Small intestine (tissue), 7 donors: ENCODE results near the gene CD46. TPM values are rescaled to one million over a fixed set of nuclear protein-coding genes. Genes with fewer than 3 reads are reported as not detected.

ENCODE experiments used
- DNase-seq, 2 donors: peaks; one replicate each; pipeline versions ENCODE4 v3.0.0 to v3.0.0-alpha.2; 2013
- FAIRE-seq: peaks from 2 replicates; lab custom pipeline; 2012; peaks lifted over from hg19 to GRCh38; lab: Jason Lieb, UNC
- H3K27ac ChIP-seq, 3 donors: one replicate each; pipeline ENCODE4 v1.5.1; 2013; ENCODE audit warnings: low read length in 2 of 3, mild to moderate bottlenecking in 2 of 3, control low read depth in 1 of 3, inconsistent platforms in 1 of 3, low read depth in 1 of 3, moderate library complexity in 1 of 3
- H3K27me3 ChIP-seq, 3 donors: one replicate each; pipeline ENCODE4 v1.6.1; 2013; ENCODE audit warnings: low read length in 3 of 3, inconsistent platforms in 1 of 3; ENCODE audit not compliant: control insufficient read depth in 3 of 3, insufficient read depth in 3 of 3
- H3K36me3 ChIP-seq, 3 donors: one replicate each; pipeline ENCODE4 v1.6.1; 2013; ENCODE audit warnings: low read length in 3 of 3, inconsistent platforms in 1 of 3, low read depth in 1 of 3, mild to moderate bottlenecking in 1 of 3, moderate library complexity in 1 of 3; ENCODE audit not compliant: control insufficient read depth in 3 of 3, insufficient read depth in 2 of 3
- H3K4me1 ChIP-seq, 3 donors: one replicate each; pipeline ENCODE4 v1.6.1; 2013; ENCODE audit warnings: low read length in 2 of 3, inconsistent platforms in 1 of 3, low read depth in 1 of 3, mild to moderate bottlenecking in 1 of 3, moderate library complexity in 1 of 3; ENCODE audit not compliant: control insufficient read depth in 3 of 3, insufficient read depth in 2 of 3
- H3K4me3 ChIP-seq, 3 donors: one replicate each; pipeline ENCODE4 v1.5.1; 2013; ENCODE audit warnings: low read length in 3 of 3, control low read depth in 1 of 3, inconsistent platforms in 1 of 3, low read depth in 1 of 3, mild to moderate bottlenecking in 1 of 3, moderate library complexity in 1 of 3
- H3K9me3 ChIP-seq, 2 donors: one replicate each; pipeline ENCODE4 v1.6.1; 2013; ENCODE audit warnings: low read depth in 1 of 2, low read length in 1 of 2; ENCODE audit not compliant: control insufficient read depth in 2 of 2, insufficient read depth in 1 of 2
- WGBS, 3 donors: extraction: QIAGEN DNeasy Blood & Tissue Kit; methylation state at CpG; one replicate each; pipeline ENCODE4 v1.1.7; 2013; 5-methylcytosine and 5-hydroxymethylcytosine counted together
- polyA plus RNA-seq, 4 donors: library from polyadenylated mRNA; stranded (reverse) in 3 of 4; unstranded in 1 of 4; fragments of 200-250 nt in 3 of 4; fragments of 120-200 nt in 1 of 4; gene quantifications; one replicate each; pipeline versions ENCODE4 v1.2.1 to v1.2.3, GENCODE V29; 2013
- donor health status: healthy with polysubstance abuse.
- donor health status: control.
- donor health status: control.
- donor health status: Bipolar disorder and iron deficiency.
- donor health status: healthy.

Gene CD46
- polyA plus RNA-seq, 4 donors = 53.2 to 308 (median 96.6) TPM

DNA sequence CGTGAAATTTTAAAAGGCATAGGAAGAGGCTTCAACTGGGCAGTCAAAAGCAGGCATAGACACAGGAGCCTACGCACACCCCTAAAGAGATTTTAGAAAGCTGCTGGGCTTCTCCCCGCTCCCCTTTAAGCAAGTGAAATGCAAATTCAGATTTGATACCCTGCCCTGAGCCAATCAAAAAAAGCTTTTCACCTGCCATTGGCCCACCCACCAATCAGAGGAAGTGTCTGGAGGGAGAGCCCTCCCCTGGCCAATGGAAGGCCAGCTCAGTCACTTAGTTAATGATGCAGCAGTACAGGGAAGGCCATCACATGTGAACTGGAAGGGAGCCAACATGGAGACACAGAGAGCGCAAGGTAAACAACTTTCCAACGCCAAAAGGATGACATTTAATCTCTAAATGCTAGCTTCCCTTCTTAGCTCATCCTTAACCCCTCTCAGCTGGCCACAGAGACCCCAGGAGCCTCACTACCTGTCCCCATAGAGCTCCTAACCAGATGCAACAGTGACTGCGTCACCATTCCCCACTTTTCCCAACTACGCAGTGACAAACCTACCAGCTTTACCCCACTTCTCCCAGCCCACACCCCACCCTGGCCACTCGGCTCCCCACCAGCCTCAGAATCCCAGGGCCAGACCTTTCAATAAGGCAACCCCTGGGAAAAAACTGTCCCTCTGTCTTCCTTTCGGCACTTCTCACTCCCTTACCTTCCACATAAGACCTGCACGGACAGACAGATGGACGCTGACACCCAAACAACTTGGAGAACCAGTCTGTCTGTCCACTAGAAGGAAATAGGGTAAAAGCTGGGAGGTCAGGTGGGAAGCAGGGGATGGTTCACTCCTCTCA lies 71.0 kb downstream of the CD46 start:
- WGBS, 3 donors = 19 to 66% (median 32%) methylated on average over 11 of the region's 11 CpGs
- Histone ChIP-seq H3K27me3 (no peaks in the 10 kb centered on the region), H3K36me3 (peaks cover 0 to 31% (median 3%) of the 10 kb centered on the region in 3 donors), H3K4me1 (peaks cover 10 to 41% (median 21%) of the 10 kb centered on the region in 3 donors), H3K4me3 (peak overlapping the region; percentile 35 to 79 (median 42)), H3K27ac (peak overlapping the region; percentile 9 to 94 (median 84)), H3K9me3 (no peaks in the 10 kb centered on the region)
- FAIRE-seq = no peak
- DNase-seq = peak; percentile 39 to 97

DNA sequence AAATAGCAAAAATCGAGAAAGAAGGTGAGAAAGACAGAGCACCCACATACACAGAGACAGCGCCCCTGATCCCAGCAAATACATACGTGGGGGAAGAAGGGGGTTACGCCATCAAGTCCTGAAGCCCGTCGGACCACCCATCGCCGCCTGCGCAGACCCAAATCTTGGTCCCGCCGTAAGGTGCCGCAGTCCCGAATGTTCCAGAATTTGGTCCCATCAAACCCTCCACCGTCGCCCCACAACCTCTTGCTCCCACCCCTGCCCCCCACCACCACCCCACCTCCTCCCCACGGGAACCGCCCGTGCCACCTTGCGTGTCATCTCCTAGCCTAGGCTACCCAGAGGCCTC lies 71.7 kb downstream of the CD46 start:
- FAIRE-seq (no peak), DNase-seq (no peak)
- Histone ChIP-seq H3K27ac (peak overlapping the region; percentile 55 to 94 (median 84)), H3K36me3 (peaks cover 0 to 26% (median 2%) of the 10 kb centered on the region in 3 donors), H3K9me3 (no peaks in the 10 kb centered on the region), H3K4me3 (peak overlapping the region; percentile 35 to 79 (median 42)), H3K27me3 (no peaks in the 10 kb centered on the region), H3K4me1 (peaks cover 10 to 47% (median 19%) of the 10 kb centered on the region in 3 donors)
- 16 to 60% (median 31%) methylated on average over 17 to 19 of the region's 19 CpGs for WGBS, 3 donors

DNA sequence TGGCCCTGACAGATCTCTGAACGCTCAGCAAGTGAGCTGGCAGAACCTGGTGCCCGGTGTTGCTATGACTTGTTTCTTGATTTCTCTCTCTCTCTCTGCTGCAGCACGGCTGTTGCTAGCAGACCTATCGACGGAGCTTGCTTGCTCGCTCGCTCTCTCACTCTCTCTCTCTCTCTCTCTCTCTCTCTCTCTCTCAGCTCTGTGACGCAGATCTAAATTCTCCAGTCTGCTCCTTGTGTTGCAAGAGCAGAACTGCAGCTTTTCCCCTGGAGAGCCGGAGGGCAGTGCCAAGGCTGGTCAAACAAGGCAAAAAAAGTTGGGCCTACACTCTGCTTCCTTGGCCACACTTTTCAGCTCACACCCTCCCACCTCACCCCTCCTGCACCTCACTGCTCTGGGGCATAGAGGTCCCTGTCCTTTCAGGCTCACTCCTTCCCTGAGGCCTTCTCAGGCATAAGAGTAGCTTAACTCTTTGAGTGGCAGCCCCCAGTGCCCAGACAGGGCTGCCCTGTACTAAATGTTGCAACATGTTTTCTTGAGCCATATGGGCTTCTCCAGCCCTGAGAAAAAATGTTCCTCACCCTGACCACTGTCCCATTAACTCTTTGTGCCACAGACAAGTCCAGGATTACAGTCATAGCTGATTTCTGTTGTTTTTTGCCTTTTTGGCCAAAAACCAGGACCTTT lies 72.2 kb downstream of the CD46 start:
- peak; percentile 87 to 91 for DNase-seq
- Histone ChIP-seq H3K4me1 (peaks cover 10 to 47% (median 19%) of the 10 kb centered on the region in 3 donors), H3K27me3 (no peaks in the 10 kb centered on the region), H3K27ac (peak overlapping the region; percentile 55 to 94 (median 84)), H3K9me3 (no peaks in the 10 kb centered on the region), H3K36me3 (peaks cover 0 to 21% (median 0%) of the 10 kb centered on the region in 3 donors), H3K4me3 (peak overlapping the region; percentile 20 to 79 (median 35))
- FAIRE-seq = no peak
- WGBS, 3 donors = 1 to 17% (median 12%) methylated on average over 7 to 9 of the region's 9 CpGs

DNA sequence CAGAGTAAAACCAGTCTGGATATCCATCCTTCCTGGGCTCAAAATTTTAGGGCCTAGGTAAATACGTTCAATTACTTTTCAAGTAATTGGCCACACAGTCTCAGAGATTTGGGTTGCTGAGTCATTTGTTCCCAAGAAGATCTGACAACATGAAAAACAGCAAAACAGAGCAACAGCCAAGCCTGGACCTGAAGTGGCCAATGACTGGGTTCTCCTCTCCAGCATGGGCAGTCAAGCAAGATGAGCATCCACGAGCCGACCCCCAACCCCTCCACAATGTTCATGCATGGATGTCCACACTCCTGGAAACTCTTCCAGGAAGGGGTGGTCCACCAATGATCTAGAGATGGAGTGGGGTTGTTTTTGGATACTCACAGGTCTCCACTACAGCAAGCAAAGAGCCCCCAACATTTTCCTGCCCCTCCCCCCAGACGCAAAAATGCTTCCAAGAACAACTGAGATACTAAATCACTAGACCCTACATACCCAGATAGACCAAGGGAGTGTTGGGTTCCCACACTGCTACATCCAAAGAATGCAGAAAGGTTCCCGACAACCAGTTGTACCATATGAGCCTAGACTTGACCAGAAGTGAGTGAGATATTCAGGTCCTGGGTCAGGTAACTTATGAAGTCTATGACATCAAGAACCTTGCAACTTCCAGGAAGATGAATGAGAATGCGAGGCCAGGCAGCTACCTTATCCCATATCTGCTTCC lies 73.0 kb downstream of the CD46 start:
- no peak for DNase-seq
- Histone ChIP-seq H3K27ac (peak overlapping the region in 2 of 3 donors; percentile 91 to 94), H3K27me3 (no peaks in the 10 kb centered on the region), H3K36me3 (peaks cover 0 to 18% (median 0%) of the 10 kb centered on the region in 3 donors), H3K4me1 (peaks cover 10 to 47% (median 19%) of the 10 kb centered on the region in 3 donors), H3K4me3 (peak overlapping the region in 1 of 3 donors; percentile 55), H3K9me3 (no peaks in the 10 kb centered on the region)
- no peak for FAIRE-seq
- 81 to 88% (median 86%) methylated on average over 6 of the region's 6 CpGs for WGBS, 3 donors

DNA sequence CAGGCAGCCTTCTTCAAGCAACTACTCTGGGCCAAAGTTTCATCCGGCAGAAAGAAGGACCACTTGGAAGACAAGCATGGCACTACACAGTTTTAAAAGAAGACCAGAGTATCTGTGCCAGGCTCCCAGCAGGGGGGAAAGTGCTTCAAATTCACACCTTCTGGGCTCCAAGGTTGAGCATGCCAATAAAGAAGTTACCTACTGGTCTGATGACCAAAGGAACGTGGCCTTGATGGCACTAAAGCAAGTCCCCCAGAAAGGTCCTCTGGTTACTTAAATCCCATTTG lies 73.5 kb downstream of the CD46 start:
- Histone ChIP-seq H3K9me3 (no peaks in the 10 kb centered on the region), H3K4me3 (peak overlapping the region in 1 of 3 donors; percentile 55), H3K4me1 (peaks cover 10 to 47% (median 19%) of the 10 kb centered on the region in 3 donors), H3K27ac (peak overlapping the region; percentile 83 to 94 (median 91)), H3K27me3 (no peaks in the 10 kb centered on the region), H3K36me3 (peaks cover 0 to 18% (median 0%) of the 10 kb centered on the region in 3 donors)
- no peak for FAIRE-seq
- DNase-seq = no peak
- WGBS, 3 donors = 65 to 77% (median 74%) methylated on average over 2 of the region's 2 CpGs

GRCh38 chr1:207825719-207826556 lies 74.1 kb downstream of the CD46 start:
- no peaks in the 10 kb centered on the region for H3K27me3 ChIP-seq
- H3K9me3 ChIP-seq = no peaks in the 10 kb centered on the region
- WGBS, 3 donors = 31 to 34% (median 33%) methylated on average over 18 of the region's 18 CpGs
- DNase-seq (peak; percentile 42 to 72), FAIRE-seq (no peak)
- peak overlapping the region in 2 of 3 donors; percentile 14 to 55 for H3K4me3 ChIP-seq
- H3K4me1 ChIP-seq = peaks cover 10 to 47% (median 16%) of the 10 kb centered on the region in 3 donors
- peak overlapping the region; percentile 83 to 94 (median 91) for H3K27ac ChIP-seq
- H3K36me3 ChIP-seq = peaks cover 0 to 13% (median 0%) of the 10 kb centered on the region in 3 donors

- Histone ChIP-seq H3K4me3 (peak overlapping the region in 2 of 3 donors; percentile 14 to 55), H3K4me1 (peaks cover 10 to 47% (median 24%) of the 10 kb centered on the region in 3 donors), H3K36me3 (peaks cover 0 to 7% (median 0%) of the 10 kb centered on the region in 3 donors), H3K27ac (peak overlapping the region; percentile 83 to 94 (median 91)), H3K9me3 (no peaks in the 10 kb centered on the region), H3K27me3 (no peaks in the 10 kb centered on the region)
- no peak for FAIRE-seq
- peak; percentile 83 to 87 for DNase-seq
- 9 to 32% (median 31%) methylated on average over 18 of the region's 18 CpGs for WGBS, 3 donors
Measured at GRCh38 chr1:207826557-207827487, 75.0 kb downstream of the CD46 start.
